Stimulated activated naive CD8-positive, alpha-beta T cell treated with anti-CD3 and anti-CD28 coated beads, Interleukin-15, amount 100 ng/mL, for 72 hours (primary cell): ENCODE results near the gene STK33.
"Not testable (repeated sequence)": the region's sequence is repeated elsewhere in the genome, so short reads cannot be mapped to it uniquely, and the experiment has no call there.

Experiments used
- ATAC-seq: fragments of 150-1000 bp; cut with Tn5 transposase; 2 replicates; pipeline ENCODE4 v1.10.0; 2021; ENCODE audit warnings: mild to moderate bottlenecking, moderate library complexity
- DNase-seq, 2 donors: peaks; one replicate each; pipeline ENCODE4 v3.0.0; 2021 to 2022
- H3K27ac Mint-ChIP-seq, 2 donors: one replicate each; pipeline ENCODE4 v1.8.0; 2022; ENCODE audit warnings: mild to moderate bottlenecking in 2 of 2, mixed read lengths in 2 of 2, moderate library complexity in 2 of 2
- H3K27me3 Mint-ChIP-seq: one replicate; pipeline ENCODE4 v1.8.0; 2022; ENCODE audit warnings: mixed read lengths
- H3K4me1 Mint-ChIP-seq: one replicate; pipeline ENCODE4 v1.8.0; 2022; ENCODE audit warnings: mild to moderate bottlenecking, mixed read lengths
- H3K4me3 Mint-ChIP-seq, 2 donors: one replicate each; pipeline ENCODE4 v1.8.0; 2022; ENCODE audit warnings: mild to moderate bottlenecking in 2 of 2, mixed read lengths in 2 of 2, moderate library complexity in 1 of 2
- H3K9me3 Mint-ChIP-seq, 2 donors: one replicate each; pipeline ENCODE4 v1.8.0; 2022; ENCODE audit warnings: mixed read lengths in 2 of 2

The STK33 gene

DNA sequence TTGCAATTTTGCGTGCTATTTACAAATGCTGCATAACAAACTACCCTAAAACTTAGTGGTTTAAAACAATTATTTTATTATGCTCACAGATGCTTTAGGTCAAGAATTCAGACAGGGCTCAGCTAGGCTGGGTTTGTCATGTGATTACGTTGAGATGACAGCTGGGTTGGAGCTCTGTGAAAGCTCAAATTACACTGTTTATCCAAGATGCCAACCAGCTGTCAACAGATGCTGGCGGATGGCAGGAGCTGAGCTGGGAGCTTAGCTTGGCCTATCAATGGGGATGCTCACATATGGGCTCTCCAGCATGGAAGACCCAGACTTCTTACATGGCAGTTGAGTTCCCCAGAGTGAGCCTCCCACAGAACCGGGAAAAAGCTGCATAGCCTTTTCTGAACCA is 62.7 kb downstream of the STK33 start:
- Mint-ChIP-seq H3K9me3 (no peaks in the 10 kb centered on the region), H3K27me3 (no peaks in the 10 kb centered on the region), H3K4me3 (no peak overlapping the region), H3K27ac (no peak overlapping the region), H3K4me1 (no peaks in the 10 kb centered on the region)
- ATAC-seq (no peak), DNase-seq (no peak)

- no peaks in the 10 kb centered on the region for H3K27me3 Mint-ChIP-seq
Measured at GRCh38 chr11:8527939-8528338, 66.1 kb downstream of the STK33 start.

GRCh38 chr11:8523396-8523795 is 70.6 kb downstream of the STK33 start:
- DNase-seq (no peak), ATAC-seq (no peak)
- Mint-ChIP-seq H3K9me3 (peaks cover 0 to 19% of the 10 kb centered on the region in 2 donors), H3K4me1 (no peaks in the 10 kb centered on the region), H3K4me3 (no peak overlapping the region), H3K27ac (no peak overlapping the region), H3K27me3 (no peaks in the 10 kb centered on the region)

More at GRCh38 chr11:8527939-8528338, 66.1 kb downstream of the STK33 start:
- DNase-seq: no peak
- no peak for ATAC-seq
- H3K9me3 Mint-ChIP-seq: peaks cover 0 to under 1% of the 10 kb centered on the region in 2 donors
- no peaks in the 10 kb centered on the region for H3K4me1 Mint-ChIP-seq
- no peak overlapping the region for H3K27ac Mint-ChIP-seq
- H3K4me3 Mint-ChIP-seq: no peak overlapping the region

DNA sequence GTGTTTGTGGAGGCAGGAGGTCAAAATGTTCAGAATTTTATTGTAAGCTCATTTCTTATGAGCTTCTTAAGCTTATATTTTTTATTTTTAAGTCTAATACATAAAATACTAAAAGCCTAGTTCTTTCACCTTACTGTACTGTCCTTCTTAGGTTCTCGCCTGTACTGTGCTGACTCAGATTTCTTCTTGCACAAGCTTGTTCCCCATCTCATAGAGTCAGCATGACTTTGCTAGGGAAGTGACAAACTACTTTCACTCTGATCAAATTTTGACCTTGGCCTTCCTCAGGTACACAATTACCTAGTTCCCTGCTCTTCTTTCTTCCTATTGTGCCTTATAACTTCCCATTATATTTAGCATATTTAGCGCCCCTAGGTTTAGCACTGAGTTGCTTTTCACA is 81.5 kb downstream of the STK33 start:
- Mint-ChIP-seq H3K27me3 (peaks cover 14% of the 10 kb centered on the region), H3K27ac (no peak overlapping the region), H3K9me3 (peaks cover 17 to 44% of the 10 kb centered on the region in 2 donors), H3K4me1 (no peaks in the 10 kb centered on the region), H3K4me3 (no peak overlapping the region)
- DNase-seq (no peak), ATAC-seq (no peak)

GRCh38 chr11:8503910-8504364 is 90.1 kb downstream of the STK33 start:
- Mint-ChIP-seq H3K27me3 (no peaks in the 10 kb centered on the region), H3K27ac (no peak overlapping the region), H3K4me3 (no peak overlapping the region), H3K9me3 (peaks cover 0 to 5% of the 10 kb centered on the region in 2 donors), H3K4me1 (no peaks in the 10 kb centered on the region)
- DNase-seq (no peak), ATAC-seq (no peak)

DNA sequence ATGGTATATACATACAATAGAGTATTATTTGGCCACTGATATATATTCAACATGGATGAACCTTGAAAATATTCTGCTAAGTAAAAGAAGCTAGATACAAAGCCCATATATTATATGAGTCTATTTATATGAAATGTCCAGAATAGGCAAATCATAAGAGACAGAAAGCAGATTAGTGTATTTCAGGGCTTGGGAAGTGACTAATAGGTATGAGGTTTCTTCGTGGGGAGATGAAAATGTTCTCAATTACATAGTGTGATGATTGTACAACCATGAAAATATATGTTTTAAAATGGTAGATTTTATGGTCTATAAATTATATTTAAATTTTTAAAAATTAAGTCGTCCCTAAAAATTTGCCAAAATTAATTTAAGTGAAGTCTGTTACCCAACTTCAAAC is 92.2 kb downstream of the STK33 start:
- H3K4me3 Mint-ChIP-seq: no peak overlapping the region
- H3K27me3 Mint-ChIP-seq: no peaks in the 10 kb centered on the region
- peaks cover 0 to 16% of the 10 kb centered on the region in 2 donors for H3K9me3 Mint-ChIP-seq
- DNase-seq: no peak
- no peak overlapping the region for H3K27ac Mint-ChIP-seq
- H3K4me1 Mint-ChIP-seq: no peaks in the 10 kb centered on the region
- ATAC-seq: no peak

- Mint-ChIP-seq H3K4me3 (no peak overlapping the region), H3K4me1 (no peaks in the 10 kb centered on the region), H3K27me3 (peaks cover 9% of the 10 kb centered on the region), H3K9me3 (peaks cover 8 to 16% of the 10 kb centered on the region in 2 donors), H3K27ac (no peak overlapping the region)
- no peak for DNase-seq
- ATAC-seq: no peak
Measured at GRCh38 chr11:8488395-8488794, 105.6 kb downstream of the STK33 start.

- peaks cover 8 to 9% of the 10 kb centered on the region in 2 donors for H3K9me3 Mint-ChIP-seq
- ATAC-seq (no peak), DNase-seq (no peak)
- H3K4me1 Mint-ChIP-seq: no peaks in the 10 kb centered on the region
- no peak overlapping the region for H3K27ac Mint-ChIP-seq
- H3K4me3 Mint-ChIP-seq: no peak overlapping the region
- H3K27me3 Mint-ChIP-seq: peaks cover 1% of the 10 kb centered on the region
Measured at GRCh38 chr11:8487261-8487660, 106.8 kb downstream of the STK33 start.

GRCh38 chr11:8484251-8484650 is 109.8 kb downstream of the STK33 start:
- no peaks in the 10 kb centered on the region for H3K27me3 Mint-ChIP-seq
- H3K4me1 Mint-ChIP-seq: no peaks in the 10 kb centered on the region
- H3K9me3 Mint-ChIP-seq: no peaks in the 10 kb centered on the region
- DNase-seq (no peak), ATAC-seq (no peak)
- no peak overlapping the region for H3K27ac Mint-ChIP-seq
- no peak overlapping the region for H3K4me3 Mint-ChIP-seq

GRCh38 chr11:8480858-8481257 is 113.2 kb downstream of the STK33 start:
- Mint-ChIP-seq H3K27ac (no peak overlapping the region), H3K4me1 (no peaks in the 10 kb centered on the region), H3K27me3 (no peaks in the 10 kb centered on the region), H3K4me3 (no peak overlapping the region), H3K9me3 (no peaks in the 10 kb centered on the region)
- DNase-seq: no peak
- ATAC-seq: no peak

DNA sequence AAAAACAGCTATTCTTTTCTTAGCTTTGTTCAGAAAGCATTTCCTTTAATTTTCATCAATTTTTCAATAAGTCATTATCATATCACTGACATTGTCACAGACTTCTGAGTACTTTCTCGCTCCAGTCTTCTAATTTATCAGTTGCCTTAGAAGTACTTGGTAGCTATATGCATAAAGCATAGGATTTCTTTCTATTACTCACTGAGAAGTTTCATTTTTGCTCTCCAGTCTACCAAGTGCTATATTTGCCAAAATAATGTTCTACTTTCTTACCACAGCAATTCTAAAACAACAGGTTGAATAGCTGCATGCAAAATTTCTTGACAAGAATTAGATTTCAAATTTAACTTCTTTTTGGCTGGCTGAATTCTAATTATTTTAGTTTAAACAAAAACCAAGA is 116.3 kb downstream of the STK33 start:
- Mint-ChIP-seq H3K4me3 (no peak overlapping the region), H3K27ac (no peak overlapping the region), H3K9me3 (no peaks in the 10 kb centered on the region), H3K4me1 (no peaks in the 10 kb centered on the region), H3K27me3 (no peaks in the 10 kb centered on the region)
- DNase-seq: no peak
- ATAC-seq: no peak

- no peaks in the 10 kb centered on the region for H3K27me3 Mint-ChIP-seq
- H3K4me3 Mint-ChIP-seq: no peak overlapping the region
- no peak for DNase-seq
Measured at GRCh38 chr11:8477151-8477550, 116.9 kb downstream of the STK33 start.

GRCh38 chr11:8467806-8468205 is 126.2 kb downstream of the STK33 start:
- not testable (repeated sequence) for DNase-seq, H3K4me1 Mint-ChIP-seq, H3K4me3 Mint-ChIP-seq, ATAC-seq, H3K27me3 Mint-ChIP-seq
- H3K9me3 Mint-ChIP-seq: peaks cover 5 to 37% of the 10 kb centered on the region in 2 donors
- H3K27ac Mint-ChIP-seq: peak overlapping the region in 1 of 2 donors; percentile 6

More at GRCh38 chr11:8477151-8477550, 116.9 kb downstream of the STK33 start:
- Mint-ChIP-seq H3K4me1 (no peaks in the 10 kb centered on the region), H3K27ac (no peak overlapping the region), H3K9me3 (no peaks in the 10 kb centered on the region)
- no peak for ATAC-seq

GRCh38 chr11:8467356-8467755 is 126.7 kb downstream of the STK33 start:
- H3K4me1 Mint-ChIP-seq, H3K27ac Mint-ChIP-seq, H3K27me3 Mint-ChIP-seq, DNase-seq, ATAC-seq, H3K4me3 Mint-ChIP-seq: not testable (repeated sequence)
- H3K9me3 Mint-ChIP-seq: peaks cover 5 to 37% of the 10 kb centered on the region in 2 donors

DNA sequence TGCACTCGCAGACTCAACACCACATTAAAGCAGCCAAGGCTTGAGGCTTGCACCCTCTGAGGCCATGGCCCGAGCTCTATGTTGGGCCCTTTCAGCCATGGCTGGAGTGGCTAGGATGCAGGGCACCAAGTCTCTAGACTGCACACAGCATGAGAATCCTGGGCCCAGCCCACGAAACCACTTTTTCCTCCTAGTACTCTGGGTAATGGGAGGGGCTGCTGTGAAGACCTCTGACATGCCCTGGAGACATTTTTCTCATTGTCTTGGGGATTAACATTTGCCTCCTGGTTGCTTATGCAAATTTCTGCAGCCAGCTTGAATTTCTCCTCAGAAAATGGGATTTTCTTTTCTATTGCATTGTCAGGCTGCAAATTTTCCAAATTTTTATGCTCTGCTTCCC is 127.1 kb downstream of the STK33 start:
- not testable (repeated sequence) for H3K27ac Mint-ChIP-seq, ATAC-seq, H3K27me3 Mint-ChIP-seq, H3K4me3 Mint-ChIP-seq, DNase-seq, H3K4me1 Mint-ChIP-seq
- peaks cover 5 to 37% of the 10 kb centered on the region in 2 donors for H3K9me3 Mint-ChIP-seq

DNA sequence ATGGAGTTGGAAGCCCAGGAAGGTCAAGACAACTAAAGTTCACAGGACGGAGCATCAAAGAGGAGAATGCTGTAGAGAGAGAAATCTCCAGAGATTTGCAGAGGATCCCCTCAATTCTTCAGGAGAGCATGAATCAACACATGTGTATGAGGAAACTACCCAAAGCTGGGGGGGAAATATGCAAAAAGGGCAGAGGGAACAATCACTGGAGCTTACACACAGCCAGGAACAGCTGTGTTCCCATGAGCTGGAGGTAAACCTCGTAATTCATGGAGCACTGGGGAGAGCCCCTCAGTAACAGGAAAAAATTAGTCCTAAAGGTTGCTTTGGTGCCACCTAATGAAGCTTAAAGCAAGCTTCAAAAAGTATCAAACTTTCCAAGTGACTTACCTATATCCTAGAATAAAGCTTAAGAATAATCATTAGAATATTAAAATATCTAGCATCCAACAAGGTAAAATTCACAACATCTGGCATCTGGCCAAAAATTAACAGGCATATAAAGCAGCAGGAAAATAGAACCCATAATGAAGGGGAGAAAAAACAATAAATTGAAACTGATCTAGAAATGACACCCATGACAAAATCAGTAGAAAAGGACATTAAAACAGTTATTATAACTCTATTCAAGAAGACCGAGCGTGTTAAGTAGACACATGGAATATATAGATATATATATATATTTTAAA is 134.2 kb downstream of the STK33 start:
- no peaks in the 10 kb centered on the region for H3K4me1 Mint-ChIP-seq
- H3K27me3 Mint-ChIP-seq: no peaks in the 10 kb centered on the region
- ATAC-seq: no peak
- no peaks in the 10 kb centered on the region for H3K9me3 Mint-ChIP-seq
- no peak overlapping the region for H3K27ac Mint-ChIP-seq
- DNase-seq: no peak
- H3K4me3 Mint-ChIP-seq: no peak overlapping the region

GRCh38 chr11:8442301-8442700 is 151.7 kb downstream of the STK33 start:
- Mint-ChIP-seq H3K4me1 (no peaks in the 10 kb centered on the region), H3K27me3 (no peaks in the 10 kb centered on the region)

More at GRCh38 chr11:8442301-8442700, 151.7 kb downstream of the STK33 start:
- Mint-ChIP-seq H3K4me3 (no peak overlapping the region), H3K9me3 (no peaks in the 10 kb centered on the region), H3K27ac (no peak overlapping the region)
- DNase-seq (no peak), ATAC-seq (no peak)
